Measurements from ENCODE around the gene SHISAL2A.

- no peak for TF ChIP-seq NRF1 (IDR thresholded peaks at IDR 0.05; ENCODE audit: low read depth, low read length)
- TF ChIP-seq RXRA (IDR thresholded peaks at IDR 0.05; ENCODE audit: borderline replicate concordance, low read depth), result no peak
- TF ChIP-seq CTCF (IDR thresholded peaks at IDR 0.05), result no peak
- no peak for TF ChIP-seq SIN3A (IDR thresholded peaks at IDR 0.05; ENCODE audit: borderline replicate concordance, low read depth, low read length)
- no peak for TF ChIP-seq MAX (IDR thresholded peaks at IDR 0.05; ENCODE audit: low read depth)
Measured at GRCh38 chr1:52601519-52601918, 31.4 kb upstream of the SHISAL2A start.

Data from SK-N-SH (cell line).